ENCODE data around the gene MPRIP. TPM values are rescaled to one million over a fixed set of nuclear protein-coding genes. Genes with fewer than 3 reads are reported as not detected.

Gene MPRIP
- total and polyA plus RNA-seq, 2 donors (not counting 3 experiments of a cell fraction or from before 2014, with no cell fraction given), result 94.6 to 246 TPM

- Histone ChIP-seq H3K4me3 (replicated peaks in 1 of 3; ENCODE audit: insufficient read depth in 1 of 3, low read depth in 1 of 3, low read length in 3 of 3) (no peak overlapping the region), H3K79me2 (ENCODE audit: control insufficient read depth, insufficient read depth, low read length) (peaks cover 100% of the 10 kb centered on the region), H3K4me2 (ENCODE audit: insufficient read depth, low read length) (no peak overlapping the region), H3K4me1 (ENCODE audit: control insufficient read depth, extremely low read depth, insufficient read depth, low read length) (peaks cover 19% of the 10 kb centered on the region), H3K27ac (ENCODE audit: insufficient read depth, low read depth, low read length) (no peak overlapping the region), H3K36me3 (ENCODE audit: control insufficient read depth in 2 of 2, extremely low read depth in 1 of 2, insufficient read depth in 2 of 2, low read length in 2 of 2) (peaks cover 0 to 4% of the 10 kb centered on the region in 2 experiments), H4K20me1 (replicated peaks; ENCODE audit: control insufficient read depth, extremely low read depth, insufficient read depth, low read length) (peaks cover 3% of the 10 kb centered on the region), H3K9me3 (replicated peaks; ENCODE audit: control insufficient read depth, insufficient read depth, low read length) (no peaks in the 10 kb centered on the region), H2AFZ (ENCODE audit: low read depth, low read length) (no peak overlapping the region), H3K9ac (replicated peaks; ENCODE audit: extremely low read depth, insufficient read depth, low read length) (no peak overlapping the region), H3K27me3 (ENCODE audit: control insufficient read depth in 2 of 2, insufficient read depth in 2 of 2, low read length in 2 of 2) (no peaks in the 10 kb centered on the region), H3K9me1 (replicated peaks; ENCODE audit: control insufficient read depth, extremely low read depth, insufficient read depth, low read length) (no peaks in the 10 kb centered on the region)
- intact Hi-C loops (cut with micrococcal nuclease), result no loop called here
- dilution Hi-C loops (cut with MboI; ENCODE audit: extremely low pct_ligation_motif_present, low sequenced_read_pairs), result no loop called here
- TF ChIP-seq MYC (IDR thresholded peaks at IDR 0.05; ENCODE audit: low read depth, low read length) (no peak), EZH2 (IDR thresholded peaks at IDR 0.05; ENCODE audit: borderline replicate concordance, low read depth, low read length, severe bottlenecking) (no peak), FOS (IDR thresholded peaks at IDR 0.05; ENCODE audit: borderline replicate concordance, insufficient read depth, low read length) (no peak), JUN (IDR thresholded peaks at IDR 0.05; ENCODE audit: borderline replicate concordance, insufficient read depth, insufficient read length, low read depth) (no peak), CTCF (IDR thresholded peaks at IDR 0.05; ENCODE audit: extremely low read depth in 1 of 2, insufficient read depth in 1 of 2, low read depth in 1 of 2, low read length in 2 of 2) (no peak)
- POLR2A ChIA-PET, result no interaction called here
- DNase-seq (ENCODE audit: low read depth, low spot score) (no peak), FAIRE-seq (no peak)
- no TSS peak for BruUV-seq (replicated peaks)
- CTCF ChIA-PET, result interaction anchor here (0.9 to 1.2 kb wide), 3 partner anchors 12 to 86 kb away, joined by 3 to 4 read pairs (median 4); no protein-coding TSS in a partner anchor
These were observed 13.9 kb downstream of the MPRIP start for GRCh38 chr17:17056156-17056539.

GRCh38 chr17:17057057-17057551, 14.8 kb downstream of the MPRIP start:
- H3K4me3 ChIP-seq (replicated peaks in 1 of 3; ENCODE audit: insufficient read depth in 1 of 3, low read depth in 1 of 3, low read length in 3 of 3), result no peak overlapping the region
- no TSS peak for BruUV-seq (replicated peaks)
- intact Hi-C loops (cut with micrococcal nuclease) (no loop called here), dilution Hi-C loops (cut with MboI; ENCODE audit: extremely low pct_ligation_motif_present, low sequenced_read_pairs) (no loop called here)
- peaks cover 3% of the 10 kb centered on the region for H4K20me1 ChIP-seq (replicated peaks; ENCODE audit: control insufficient read depth, extremely low read depth, insufficient read depth, low read length)
- H2AFZ ChIP-seq (ENCODE audit: low read depth, low read length), result no peak overlapping the region
- DNase-seq (ENCODE audit: low read depth, low spot score) (no peak), FAIRE-seq (no peak)
- no peak overlapping the region for H3K27ac ChIP-seq (ENCODE audit: insufficient read depth, low read depth, low read length)
- H3K4me1 ChIP-seq (ENCODE audit: control insufficient read depth, extremely low read depth, insufficient read depth, low read length), result peaks cover 12% of the 10 kb centered on the region
- no peak for TF ChIP-seq EZH2 (IDR thresholded peaks at IDR 0.05; ENCODE audit: borderline replicate concordance, low read depth, low read length, severe bottlenecking)
- H3K36me3 ChIP-seq (ENCODE audit: control insufficient read depth in 2 of 2, extremely low read depth in 1 of 2, insufficient read depth in 2 of 2, low read length in 2 of 2), result peaks cover 0 to 4% of the 10 kb centered on the region in 2 experiments
- H3K9ac ChIP-seq (replicated peaks; ENCODE audit: extremely low read depth, insufficient read depth, low read length), result no peak overlapping the region
- no peaks in the 10 kb centered on the region for H3K9me1 ChIP-seq (replicated peaks; ENCODE audit: control insufficient read depth, extremely low read depth, insufficient read depth, low read length)
- H3K27me3 ChIP-seq (ENCODE audit: control insufficient read depth in 2 of 2, insufficient read depth in 2 of 2, low read length in 2 of 2), result no peaks in the 10 kb centered on the region
- no peak overlapping the region for H3K4me2 ChIP-seq (ENCODE audit: insufficient read depth, low read length)
- POLR2A ChIA-PET, result no interaction called here
- no peaks in the 10 kb centered on the region for H3K9me3 ChIP-seq (replicated peaks; ENCODE audit: control insufficient read depth, insufficient read depth, low read length)
- H3K79me2 ChIP-seq (ENCODE audit: control insufficient read depth, insufficient read depth, low read length), result peaks cover 100% of the 10 kb centered on the region
- CTCF ChIA-PET, result no interaction called here

All from endothelial cell of umbilical vein (primary cell).